Chondrocyte (in vitro differentiated cells): ENCODE data around the gene SLK. TPM values are rescaled to one million over a fixed set of nuclear protein-coding genes. Genes with fewer than 3 reads are reported as not detected.

Experiments used
- DNase-seq: peaks from one replicate; pipeline ENCODE4 v3.0.0; 2021; ENCODE audit warnings: mixed read lengths, low spot score
- H3K27ac Mint-ChIP-seq: one replicate; pipeline ENCODE4 v1.8.0; 2021; ENCODE audit warnings: mild to moderate bottlenecking, moderate library complexity, mixed read lengths; ENCODE audit not compliant: unreplicated experiment
- H3K27me3 Mint-ChIP-seq: 2 replicates; pipeline ENCODE4 v1.8.0; 2021; ENCODE audit warnings: low read depth, mixed read lengths
- H3K36me3 Mint-ChIP-seq: 2 replicates; pipeline ENCODE4 v1.8.0; 2021; ENCODE audit warnings: low read depth, mixed read lengths
- H3K4me1 Mint-ChIP-seq: 2 replicates; pipeline ENCODE4 v1.8.0; 2021; ENCODE audit warnings: low read depth, mild to moderate bottlenecking, mixed read lengths
- H3K4me3 Mint-ChIP-seq: one replicate; pipeline ENCODE4 v1.8.0; 2021; ENCODE audit warnings: mild to moderate bottlenecking, moderate library complexity, mixed read lengths; ENCODE audit not compliant: unreplicated experiment
- H3K9me3 Mint-ChIP-seq: 2 replicates; pipeline ENCODE4 v1.8.0; 2021; ENCODE audit warnings: low read depth, mixed read lengths
- total RNA-seq: library from RNA; stranded (reverse); gene quantifications from 3 replicates; pipeline ENCODE4 v1.2.1, GENCODE V29; 2021
- TF ChIP-seq, protein P1 (sequence below): fragments of 200-600 bp; sonication (generic); IDR thresholded peaks from 2 replicates; pipeline ENCODE4 v1.5.0; 2021; ENCODE audit warnings: antibody characterized with exemption, mild to moderate bottlenecking, moderate library complexity

Gene SLK
- total RNA-seq, 1 donor from 2014 or later: 30.9 TPM

DNA sequence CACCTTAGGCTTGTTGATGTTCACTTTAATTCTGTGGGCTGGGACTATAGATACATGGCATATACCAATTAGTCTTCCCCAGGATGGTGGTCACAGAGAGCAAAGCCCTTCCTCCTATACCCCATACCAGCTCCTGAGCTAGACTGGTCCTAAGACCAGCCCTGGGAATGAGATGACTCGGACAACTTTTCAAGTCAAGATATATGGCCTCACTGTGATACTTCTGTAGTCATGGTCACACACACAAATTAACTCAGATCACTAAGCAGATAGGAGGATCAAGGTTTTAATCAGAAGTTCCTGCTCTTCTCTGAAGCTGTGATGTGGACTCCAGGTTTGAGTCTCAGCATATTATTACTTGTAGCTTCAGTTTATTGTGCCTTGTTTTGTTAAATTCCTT is 53.1 kb downstream of the SLK start:
- Mint-ChIP-seq H3K36me3 (peaks cover 47% of the 10 kb centered on the region), H3K4me1 (no peaks in the 10 kb centered on the region), H3K27ac (no peak overlapping the region), H3K9me3 (no peaks in the 10 kb centered on the region), H3K27me3 (no peaks in the 10 kb centered on the region), H3K4me3 (no peak overlapping the region)
- TF ChIP-seq, protein P1, sequence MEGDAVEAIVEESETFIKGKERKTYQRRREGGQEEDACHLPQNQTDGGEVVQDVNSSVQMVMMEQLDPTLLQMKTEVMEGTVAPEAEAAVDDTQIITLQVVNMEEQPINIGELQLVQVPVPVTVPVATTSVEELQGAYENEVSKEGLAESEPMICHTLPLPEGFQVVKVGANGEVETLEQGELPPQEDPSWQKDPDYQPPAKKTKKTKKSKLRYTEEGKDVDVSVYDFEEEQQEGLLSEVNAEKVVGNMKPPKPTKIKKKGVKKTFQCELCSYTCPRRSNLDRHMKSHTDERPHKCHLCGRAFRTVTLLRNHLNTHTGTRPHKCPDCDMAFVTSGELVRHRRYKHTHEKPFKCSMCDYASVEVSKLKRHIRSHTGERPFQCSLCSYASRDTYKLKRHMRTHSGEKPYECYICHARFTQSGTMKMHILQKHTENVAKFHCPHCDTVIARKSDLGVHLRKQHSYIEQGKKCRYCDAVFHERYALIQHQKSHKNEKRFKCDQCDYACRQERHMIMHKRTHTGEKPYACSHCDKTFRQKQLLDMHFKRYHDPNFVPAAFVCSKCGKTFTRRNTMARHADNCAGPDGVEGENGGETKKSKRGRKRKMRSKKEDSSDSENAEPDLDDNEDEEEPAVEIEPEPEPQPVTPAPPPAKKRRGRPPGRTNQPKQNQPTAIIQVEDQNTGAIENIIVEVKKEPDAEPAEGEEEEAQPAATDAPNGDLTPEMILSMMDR: no peak
- no peak for DNase-seq

DNA sequence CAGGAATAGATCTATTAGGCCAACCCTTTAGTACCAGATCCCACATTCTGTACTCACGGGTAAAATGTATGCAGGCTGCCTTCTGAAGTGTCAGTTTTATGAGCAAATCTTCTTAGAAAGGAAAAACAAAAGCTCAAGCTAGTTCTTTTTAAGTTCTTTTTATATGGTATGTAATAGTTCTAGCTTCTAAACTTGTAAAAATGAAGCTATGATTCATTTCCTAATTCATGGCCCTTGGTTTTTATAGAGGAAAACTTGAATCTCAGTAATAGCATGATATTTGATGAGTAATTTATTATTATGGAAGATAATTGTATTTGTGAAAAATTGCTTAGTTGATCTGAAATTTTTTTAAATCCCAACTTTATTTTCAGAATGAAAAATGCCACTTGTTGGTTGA is 54.3 kb downstream of the SLK start:
- no peaks in the 10 kb centered on the region for H3K9me3 Mint-ChIP-seq
- no peak overlapping the region for H3K27ac Mint-ChIP-seq
- H3K36me3 Mint-ChIP-seq: peaks cover 47% of the 10 kb centered on the region
- no peaks in the 10 kb centered on the region for H3K27me3 Mint-ChIP-seq
- no peaks in the 10 kb centered on the region for H3K4me1 Mint-ChIP-seq
- TF ChIP-seq, protein P1: no peak
- DNase-seq: no peak
- H3K4me3 Mint-ChIP-seq: no peak overlapping the region

DNA sequence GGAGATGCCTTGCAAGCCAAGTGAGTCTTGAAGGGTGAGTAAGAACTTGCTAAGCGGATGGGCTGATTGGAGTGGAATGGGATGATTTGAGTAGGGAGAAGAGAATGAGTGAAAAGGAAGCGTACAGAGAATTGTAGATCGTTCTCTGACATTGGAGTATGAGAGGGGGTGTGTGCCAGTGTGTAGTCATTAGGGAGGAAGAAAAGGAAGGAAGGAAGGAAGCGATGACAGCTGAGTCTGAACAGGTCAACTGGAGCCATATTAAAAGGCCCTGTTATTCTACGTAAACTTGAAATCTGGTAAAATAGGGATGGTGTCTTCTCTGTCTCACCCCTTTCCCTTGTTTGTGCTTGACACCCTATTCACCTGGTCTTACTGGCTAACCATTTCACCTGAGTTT is 55.1 kb downstream of the SLK start:
- Mint-ChIP-seq H3K27me3 (no peaks in the 10 kb centered on the region), H3K36me3 (peaks cover 45% of the 10 kb centered on the region), H3K4me3 (no peak overlapping the region), H3K9me3 (no peaks in the 10 kb centered on the region), H3K4me1 (peaks cover 3% of the 10 kb centered on the region), H3K27ac (no peak overlapping the region)
- TF ChIP-seq, protein P1: no peak
- DNase-seq: no peak

DNA sequence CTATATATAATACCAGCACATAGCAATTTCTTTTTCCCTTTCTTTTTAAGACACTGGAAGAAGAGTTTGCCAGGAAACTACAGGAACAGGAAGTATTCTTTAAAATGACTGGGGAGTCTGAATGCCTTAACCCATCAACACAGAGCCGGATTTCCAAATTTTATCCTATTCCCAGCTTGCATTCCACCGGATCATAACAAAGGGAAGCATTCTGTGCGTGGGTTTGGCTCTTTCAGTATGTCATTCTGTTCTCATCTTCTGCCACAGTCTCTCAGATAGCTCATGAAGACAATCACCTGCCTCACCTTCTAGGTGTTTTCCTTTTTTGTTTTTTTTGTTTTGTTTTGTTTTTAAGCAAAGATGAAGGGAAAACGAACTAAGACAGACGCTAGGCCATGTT is 58.6 kb downstream of the SLK start:
- Mint-ChIP-seq H3K9me3 (no peaks in the 10 kb centered on the region), H3K27me3 (no peaks in the 10 kb centered on the region), H3K27ac (no peak overlapping the region), H3K4me3 (no peak overlapping the region), H3K4me1 (peaks cover 3% of the 10 kb centered on the region), H3K36me3 (peaks cover 32% of the 10 kb centered on the region)
- TF ChIP-seq, protein P1: no peak
- DNase-seq: no peak

GRCh38 chr10:104026762-104027161 is 59.8 kb downstream of the SLK start:
- Mint-ChIP-seq H3K4me3 (no peak overlapping the region), H3K9me3 (no peaks in the 10 kb centered on the region)
- no peak for DNase-seq

More at GRCh38 chr10:104026762-104027161, 59.8 kb downstream of the SLK start:
- TF ChIP-seq, protein P1: no peak
- H3K4me1 Mint-ChIP-seq: peaks cover 3% of the 10 kb centered on the region
- peaks cover 27% of the 10 kb centered on the region for H3K36me3 Mint-ChIP-seq
- H3K27ac Mint-ChIP-seq: no peak overlapping the region
- H3K27me3 Mint-ChIP-seq: no peaks in the 10 kb centered on the region
